ENCODE results near the gene CIDEB. TPM values are rescaled to one million over a fixed set of nuclear protein-coding genes. Genes with fewer than 3 reads are reported as not detected.

Gene CIDEB
- total and polyA plus RNA-seq, 2 of the 13 experiments (the other 11 are each of a cell fraction or from before 2014, with no cell fraction given): 35.8 to 110 TPM

DNA sequence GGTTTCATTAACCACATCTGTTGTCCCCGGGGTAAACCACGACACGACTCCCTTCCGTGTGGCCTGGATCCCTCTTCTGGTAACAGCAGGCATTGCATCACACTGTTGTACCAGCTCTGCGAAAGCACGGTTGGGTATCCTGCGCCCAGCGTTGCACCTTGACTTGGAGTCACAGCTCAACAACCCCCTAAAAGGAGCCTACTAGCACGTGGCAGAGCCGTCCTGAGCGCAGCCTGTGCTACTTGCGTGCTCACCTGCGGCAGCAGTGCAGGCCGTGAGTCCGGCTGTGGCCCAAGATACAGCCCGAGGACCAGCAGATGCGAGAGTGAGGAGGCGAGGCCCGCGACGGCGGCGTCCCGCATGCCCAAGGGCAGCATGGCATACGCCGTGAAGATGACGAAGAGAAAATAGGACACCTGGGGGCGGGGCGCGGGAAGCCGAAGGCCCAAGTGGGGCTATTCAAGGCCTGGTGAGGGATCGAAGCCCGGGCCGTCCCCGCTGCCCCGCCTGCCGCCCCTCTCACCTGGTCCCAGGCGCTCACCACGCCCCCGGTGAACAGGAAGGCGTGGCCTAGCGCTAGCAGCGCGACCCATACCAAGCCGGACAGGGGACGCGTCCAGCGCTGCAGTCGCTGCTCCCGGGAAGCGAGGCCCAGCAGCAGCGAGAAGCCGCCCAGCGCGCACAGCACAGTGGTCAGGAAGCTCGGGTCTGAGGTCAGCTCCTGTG is 24.7 kb upstream of the CIDEB start (continued):
- TF ChIP-seq, protein P1, sequence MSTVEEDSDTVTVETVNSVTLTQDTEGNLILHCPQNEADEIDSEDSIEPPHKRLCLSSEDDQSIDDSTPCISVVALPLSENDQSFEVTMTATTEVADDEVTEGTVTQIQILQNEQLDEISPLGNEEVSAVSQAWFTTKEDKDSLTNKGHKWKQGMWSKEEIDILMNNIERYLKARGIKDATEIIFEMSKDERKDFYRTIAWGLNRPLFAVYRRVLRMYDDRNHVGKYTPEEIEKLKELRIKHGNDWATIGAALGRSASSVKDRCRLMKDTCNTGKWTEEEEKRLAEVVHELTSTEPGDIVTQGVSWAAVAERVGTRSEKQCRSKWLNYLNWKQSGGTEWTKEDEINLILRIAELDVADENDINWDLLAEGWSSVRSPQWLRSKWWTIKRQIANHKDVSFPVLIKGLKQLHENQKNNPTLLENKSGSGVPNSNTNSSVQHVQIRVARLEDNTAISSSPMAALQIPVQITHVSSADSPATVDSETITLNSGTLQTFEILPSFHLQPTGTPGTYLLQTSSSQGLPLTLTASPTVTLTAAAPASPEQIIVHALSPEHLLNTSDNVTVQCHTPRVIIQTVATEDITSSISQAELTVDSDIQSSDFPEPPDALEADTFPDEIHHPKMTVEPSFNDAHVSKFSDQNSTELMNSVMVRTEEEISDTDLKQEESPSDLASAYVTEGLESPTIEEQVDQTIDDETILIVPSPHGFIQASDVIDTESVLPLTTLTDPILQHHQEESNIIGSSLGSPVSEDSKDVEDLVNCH (CRISPR knock-in tag; IDR thresholded peaks at IDR 0.05): peak; percentile 95; the same call in 1 of the 2 replicates
- TF ChIP-seq SIX1 (CRISPR knock-in tag; IDR thresholded peaks at IDR 0.05; ENCODE audit: borderline replicate concordance) (no peak), AHR (CRISPR knock-in tag; IDR thresholded peaks at IDR 0.05) (0 out of 2 replicates have a peak, but pooled peaks have one; percentile 98), KLF12 (CRISPR knock-in tag; IDR thresholded peaks at IDR 0.05; ENCODE audit: borderline replicate concordance) (no peak), MEIS2 (CRISPR knock-in tag; IDR thresholded peaks at IDR 0.05) (peak; percentile 12; the same call in 1 of the 2 replicates), PRMT3 (CRISPR knock-in tag; IDR thresholded peaks at IDR 0.05; ENCODE audit: borderline replicate concordance, low read depth) (no peak; the same call in 1 of the 2 replicates), RNF2 (conservative IDR thresholded peaks at IDR 0.05; ENCODE audit: low read depth) (peak; percentile 98), MBNL3 (CRISPR knock-in tag; conservative IDR thresholded peaks at IDR 0.05) (no peak), HES4 (CRISPR knock-in tag; IDR thresholded peaks at IDR 0.05; ENCODE audit: borderline replicate concordance) (peak; percentile 88; the same call in 1 of the 2 replicates), MIER3 (CRISPR knock-in tag; IDR thresholded peaks at IDR 0.05; ENCODE audit: borderline replicate concordance) (peak; percentile 48; the same call in 1 of the 2 replicates), SP140L (CRISPR knock-in tag; IDR thresholded peaks at IDR 0.05; ENCODE audit: borderline replicate concordance) (peak; percentile 84; the same call in 1 of the 2 replicates), MZF1 (CRISPR knock-in tag; IDR thresholded peaks at IDR 0.05; ENCODE audit: borderline replicate concordance) (peak; percentile 75; the same call in 1 of the 2 replicates), ATF7 (IDR thresholded peaks at IDR 0.05) (peak; percentile 72), ATF7 (CRISPR knock-in tag; IDR thresholded peaks at IDR 0.05) (peak; percentile 93), PRPF4 (IDR thresholded peaks at IDR 0.05; ENCODE audit: low read depth, low read length, poor library complexity, severe bottlenecking) (no peak), RAD21 (CRISPR knock-in tag; IDR thresholded peaks at IDR 0.05) (peak; percentile 72), CEBPB (IDR thresholded peaks at IDR 0.05; ENCODE audit: borderline replicate concordance, low read depth, low read length) (peak; percentile 99), RBM22 (optimal IDR thresholded peaks at IDR 0.05; ENCODE audit: low read length) (no peak), TBL1XR1 (IDR thresholded peaks at IDR 0.05; ENCODE audit: borderline replicate concordance, low read length, partially characterized antibody) (no peak), RARG (CRISPR knock-in tag; IDR thresholded peaks at IDR 0.05; ENCODE audit: low read depth) (peak; percentile 93; the same call in 1 of the 2 replicates)
- TF ChIP-seq, protein P2, sequence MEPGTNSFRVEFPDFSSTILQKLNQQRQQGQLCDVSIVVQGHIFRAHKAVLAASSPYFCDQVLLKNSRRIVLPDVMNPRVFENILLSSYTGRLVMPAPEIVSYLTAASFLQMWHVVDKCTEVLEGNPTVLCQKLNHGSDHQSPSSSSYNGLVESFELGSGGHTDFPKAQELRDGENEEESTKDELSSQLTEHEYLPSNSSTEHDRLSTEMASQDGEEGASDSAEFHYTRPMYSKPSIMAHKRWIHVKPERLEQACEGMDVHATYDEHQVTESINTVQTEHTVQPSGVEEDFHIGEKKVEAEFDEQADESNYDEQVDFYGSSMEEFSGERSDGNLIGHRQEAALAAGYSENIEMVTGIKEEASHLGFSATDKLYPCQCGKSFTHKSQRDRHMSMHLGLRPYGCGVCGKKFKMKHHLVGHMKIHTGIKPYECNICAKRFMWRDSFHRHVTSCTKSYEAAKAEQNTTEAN (CRISPR knock-in tag; conservative IDR thresholded peaks at IDR 0.05): no peak
- TF ChIP-seq, protein P3, sequence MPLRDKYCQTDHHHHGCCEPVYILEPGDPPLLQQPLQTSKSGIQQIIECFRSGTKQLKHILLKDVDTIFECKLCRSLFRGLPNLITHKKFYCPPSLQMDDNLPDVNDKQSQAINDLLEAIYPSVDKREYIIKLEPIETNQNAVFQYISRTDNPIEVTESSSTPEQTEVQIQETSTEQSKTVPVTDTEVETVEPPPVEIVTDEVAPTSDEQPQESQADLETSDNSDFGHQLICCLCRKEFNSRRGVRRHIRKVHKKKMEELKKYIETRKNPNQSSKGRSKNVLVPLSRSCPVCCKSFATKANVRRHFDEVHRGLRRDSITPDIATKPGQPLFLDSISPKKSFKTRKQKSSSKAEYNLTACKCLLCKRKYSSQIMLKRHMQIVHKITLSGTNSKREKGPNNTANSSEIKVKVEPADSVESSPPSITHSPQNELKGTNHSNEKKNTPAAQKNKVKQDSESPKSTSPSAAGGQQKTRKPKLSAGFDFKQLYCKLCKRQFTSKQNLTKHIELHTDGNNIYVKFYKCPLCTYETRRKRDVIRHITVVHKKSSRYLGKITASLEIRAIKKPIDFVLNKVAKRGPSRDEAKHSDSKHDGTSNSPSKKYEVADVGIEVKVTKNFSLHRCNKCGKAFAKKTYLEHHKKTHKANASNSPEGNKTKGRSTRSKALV (CRISPR knock-in tag; IDR thresholded peaks at IDR 0.05): no peak; the same call in 1 of the 2 replicates

All from HepG2 (cell line).